T-helper 2 cell treated with Interferon-gamma antibody and Interleukin-4, amounts not matched to agents 5 μg/mL and 100 μg/mL, for 36 hours (primary cell): ENCODE measurements around the gene TLR7.

Experiments used
- DNase-seq: peaks from one replicate; pipeline ENCODE4 v3.0.0; 2021; ENCODE audit warnings: low spot score
- H3K27ac Mint-ChIP-seq: one replicate; pipeline ENCODE4 v1.8.0; 2021; ENCODE audit warnings: mild to moderate bottlenecking, mixed read lengths
- H3K27me3 Mint-ChIP-seq: one replicate; pipeline ENCODE4 v1.8.0; 2021; ENCODE audit warnings: low read depth, mixed read lengths
- H3K36me3 Mint-ChIP-seq: one replicate; pipeline ENCODE4 v1.8.0; 2021; ENCODE audit warnings: low read depth, mixed read lengths
- H3K4me1 Mint-ChIP-seq: one replicate; pipeline ENCODE4 v1.8.0; 2021; ENCODE audit warnings: low read depth, mixed read lengths
- H3K4me3 Mint-ChIP-seq: one replicate; pipeline ENCODE4 v1.8.0; 2022; ENCODE audit warnings: mild to moderate bottlenecking, moderate library complexity, mixed read lengths
- H3K9me3 Mint-ChIP-seq: one replicate; pipeline ENCODE4 v1.8.0; 2021; ENCODE audit warnings: mixed read lengths

TLR7 gene

GRCh38 chrX:12922599-12922919 is 55.7 kb downstream of the TLR7 start:
- H3K27ac Mint-ChIP-seq: no peak overlapping the region
- no peak for DNase-seq
- no peak overlapping the region for H3K4me3 Mint-ChIP-seq
- H3K9me3 Mint-ChIP-seq: no peaks in the 10 kb centered on the region
- H3K36me3 Mint-ChIP-seq: no peaks in the 10 kb centered on the region
- peaks cover 2% of the 10 kb centered on the region for H3K27me3 Mint-ChIP-seq
- H3K4me1 Mint-ChIP-seq: no peaks in the 10 kb centered on the region

GRCh38 chrX:12929701-12930100 is 62.8 kb downstream of the TLR7 start:
- Mint-ChIP-seq H3K27ac (no peak overlapping the region), H3K4me1 (peaks cover 6% of the 10 kb centered on the region), H3K4me3 (no peak overlapping the region), H3K27me3 (no peaks in the 10 kb centered on the region), H3K36me3 (no peaks in the 10 kb centered on the region), H3K9me3 (no peaks in the 10 kb centered on the region)
- no peak for DNase-seq

DNA sequence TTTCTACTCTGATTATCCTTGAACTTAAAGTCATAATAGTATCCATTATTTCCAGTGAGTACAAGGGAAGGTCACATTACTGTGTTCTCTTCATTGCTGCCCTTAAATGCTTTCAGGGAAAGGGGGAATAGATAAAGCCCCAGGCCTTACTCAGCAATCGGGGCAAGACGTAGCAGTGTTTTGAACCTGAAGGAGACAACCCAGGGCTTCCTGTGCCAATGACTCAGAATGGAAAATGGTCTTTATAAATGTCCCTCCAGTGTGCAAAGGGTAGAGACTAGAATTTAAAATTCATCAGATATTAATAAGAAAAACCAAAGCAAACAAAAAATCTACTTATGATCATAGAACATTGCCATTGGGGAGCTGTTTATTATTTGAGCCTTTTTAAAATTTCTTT is 63.3 kb downstream of the TLR7 start:
- Mint-ChIP-seq H3K27me3 (no peaks in the 10 kb centered on the region), H3K9me3 (no peaks in the 10 kb centered on the region), H3K36me3 (no peaks in the 10 kb centered on the region), H3K4me3 (no peak overlapping the region), H3K4me1 (peaks cover 6% of the 10 kb centered on the region), H3K27ac (no peak overlapping the region)
- no peak for DNase-seq

DNA sequence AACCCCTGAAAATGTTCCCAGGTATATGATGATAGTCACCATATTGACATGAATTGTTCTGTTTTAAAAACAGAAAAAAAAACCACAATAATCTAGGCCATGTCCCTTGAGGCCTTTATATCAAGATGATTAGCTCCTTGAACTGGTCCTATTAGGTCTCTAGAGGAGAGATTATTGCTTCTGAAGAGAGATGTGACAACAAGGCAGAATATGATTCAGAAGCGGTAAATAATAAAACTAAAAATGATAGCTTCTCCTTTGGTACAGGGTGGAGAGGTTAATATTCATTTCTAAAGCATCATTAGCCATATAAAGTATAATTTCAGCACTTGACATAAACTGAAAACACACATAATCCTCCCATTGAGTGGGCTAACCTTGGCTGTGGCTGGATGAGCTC is 65.4 kb downstream of the TLR7 start:
- Mint-ChIP-seq H3K27ac (no peak overlapping the region), H3K9me3 (no peaks in the 10 kb centered on the region), H3K4me3 (no peak overlapping the region), H3K4me1 (peaks cover 6% of the 10 kb centered on the region), H3K27me3 (no peaks in the 10 kb centered on the region), H3K36me3 (no peaks in the 10 kb centered on the region)
- no peak for DNase-seq

DNA sequence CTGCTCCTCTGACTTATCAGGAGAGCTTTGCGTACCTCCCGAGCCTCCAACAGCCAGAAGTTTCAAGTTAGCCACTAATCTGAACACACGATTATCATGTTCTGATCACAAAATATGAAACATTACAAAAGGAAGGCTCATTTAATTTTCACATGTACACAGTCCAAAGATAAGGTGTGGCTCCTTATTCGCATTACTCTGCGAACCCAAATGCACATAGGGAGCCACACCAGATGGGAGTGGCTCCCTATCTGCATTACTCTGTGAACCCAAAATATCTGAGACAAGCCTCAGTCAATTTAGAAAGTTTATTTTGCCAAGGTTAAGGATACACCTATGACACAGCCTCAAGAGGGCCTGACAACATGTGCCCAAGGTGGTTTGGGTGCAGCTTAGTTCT is 68.0 kb downstream of the TLR7 start:
- no peaks in the 10 kb centered on the region for H3K9me3 Mint-ChIP-seq
- H3K36me3 Mint-ChIP-seq: no peaks in the 10 kb centered on the region
- H3K4me3 Mint-ChIP-seq: no peak overlapping the region
- DNase-seq: no peak
- peaks cover 6% of the 10 kb centered on the region for H3K4me1 Mint-ChIP-seq
- no peak overlapping the region for H3K27ac Mint-ChIP-seq
- H3K27me3 Mint-ChIP-seq: no peaks in the 10 kb centered on the region

GRCh38 chrX:12936947-12937346 is 70.1 kb downstream of the TLR7 start:
- Mint-ChIP-seq H3K9me3 (no peaks in the 10 kb centered on the region), H3K36me3 (no peaks in the 10 kb centered on the region), H3K4me1 (peaks cover 6% of the 10 kb centered on the region), H3K27ac (no peak overlapping the region), H3K4me3 (no peak overlapping the region), H3K27me3 (no peaks in the 10 kb centered on the region)
- DNase-seq: no peak
